Embryonic facial prominence (tissue), 1 donor: Measurements from ENCODE around the gene ELL.

Experiments used
- DNase-seq: peaks from one replicate; pipeline ENCODE4 v3.0.0-alpha.2; 2016; ENCODE audit errors: extremely low spot score

ELL gene

GRCh38 chr19:18433735-18434398, 88.0 kb downstream of the ELL start:
- DNase-seq: no peak

GRCh38 chr19:18433015-18433691, 88.7 kb downstream of the ELL start:
- DNase-seq: no peak

- no peak for DNase-seq
Observed at GRCh38 chr19:18432275-18433014, 89.4 kb downstream of the ELL start.

DNA sequence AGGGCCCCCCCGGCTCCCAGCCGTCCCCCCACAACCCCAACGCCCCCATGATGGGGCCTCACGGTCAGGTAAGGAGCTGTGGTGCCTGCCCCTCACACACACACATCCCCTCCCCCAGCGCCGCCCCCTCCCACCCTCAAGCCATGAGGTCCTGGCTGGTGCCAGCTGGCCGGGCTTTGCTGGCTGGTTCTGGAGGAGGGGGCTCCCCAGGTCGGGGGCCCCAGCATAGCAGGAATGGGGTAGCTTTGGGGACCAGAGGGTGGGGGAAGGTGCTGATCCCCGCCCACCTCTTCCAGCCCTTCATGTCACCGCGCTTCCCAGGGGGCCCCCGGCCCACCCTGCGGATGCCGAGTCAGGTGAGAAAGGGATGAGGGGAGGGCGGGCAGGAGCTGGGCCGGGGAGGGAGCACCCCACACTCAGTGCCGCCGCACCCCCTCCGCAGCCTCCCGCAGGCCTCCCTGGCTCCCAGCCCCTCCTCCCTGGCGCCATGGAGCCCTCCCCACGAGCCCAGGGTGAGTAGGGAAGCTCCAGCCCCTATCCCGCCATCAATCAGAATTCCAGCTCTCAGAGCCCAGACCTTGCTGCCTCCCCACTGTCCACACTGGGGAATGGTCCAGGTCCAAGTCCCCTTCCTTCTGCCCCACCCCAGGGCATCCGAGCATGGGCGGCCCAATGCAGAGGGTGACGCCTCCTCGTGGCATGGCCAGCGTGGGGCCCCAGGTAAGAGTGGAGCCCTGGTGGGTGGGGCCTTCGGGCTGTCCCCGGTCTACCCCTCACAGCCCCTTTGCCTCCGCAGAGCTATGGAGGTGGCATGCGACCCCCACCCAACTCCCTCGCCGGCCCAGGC, 90.3 kb downstream of the ELL start:
- DNase-seq: no peak

GRCh38 chr19:18430417-18431144, 91.3 kb downstream of the ELL start:
- DNase-seq: no peak

- no peak for DNase-seq
Observed at GRCh38 chr19:18429717-18430416, 92.0 kb downstream of the ELL start.

- DNase-seq: no peak
Observed at GRCh38 chr19:18428787-18429674, 92.8 kb downstream of the ELL start.

DNA sequence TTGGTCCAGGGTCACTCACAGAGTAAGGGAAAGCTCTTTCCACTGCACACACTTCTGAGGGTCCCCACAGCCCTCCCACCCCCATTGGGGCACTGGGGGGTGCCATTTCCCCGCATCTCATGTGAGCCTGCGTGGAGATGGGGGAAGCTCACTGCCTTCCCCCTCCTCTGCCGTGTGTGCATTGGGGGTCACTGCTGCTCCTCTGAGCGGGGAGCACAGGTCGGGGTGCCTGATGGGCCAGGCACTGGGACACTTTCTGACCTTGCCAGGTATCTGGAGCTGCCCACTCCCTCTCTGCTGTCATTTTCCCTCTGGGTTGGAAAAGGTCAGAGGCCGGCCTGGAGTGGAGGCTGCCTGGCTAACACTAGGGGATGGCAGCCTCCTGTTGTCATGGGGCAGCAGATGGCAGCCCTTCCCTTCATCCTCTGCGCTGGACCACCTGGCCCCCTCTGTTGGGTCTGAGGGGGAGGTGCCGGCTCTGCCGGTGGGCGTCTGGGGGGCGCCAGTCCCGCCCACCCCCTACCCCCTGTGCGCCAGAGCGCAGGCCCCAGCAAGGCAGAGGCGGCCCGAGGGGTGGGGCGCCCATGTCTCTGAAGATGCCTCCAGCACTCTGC, 93.6 kb downstream of the ELL start:
- DNase-seq: no peak

DNA sequence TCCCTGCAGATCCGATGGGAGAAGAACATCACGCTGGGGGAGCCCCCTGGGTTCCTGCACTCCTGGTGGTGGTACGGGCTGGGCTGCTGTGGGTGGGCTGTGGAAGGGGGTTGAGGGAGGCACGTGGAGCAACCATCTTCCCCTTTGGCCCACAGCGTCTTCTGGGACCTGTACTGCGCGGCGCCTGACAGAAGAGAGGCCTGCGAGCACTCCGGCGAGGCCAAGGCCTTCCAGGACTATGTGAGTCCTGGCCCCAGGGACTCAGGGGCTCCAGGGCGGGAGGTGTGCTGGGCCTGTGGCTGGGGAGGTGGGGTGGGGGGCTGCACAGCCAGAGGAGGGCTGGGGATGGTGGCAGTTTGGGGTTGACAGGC, 94.1 kb downstream of the ELL start:
- no peak for DNase-seq

- DNase-seq: no peak
Observed at GRCh38 chr19:18427080-18427742, 94.7 kb downstream of the ELL start.

DNA sequence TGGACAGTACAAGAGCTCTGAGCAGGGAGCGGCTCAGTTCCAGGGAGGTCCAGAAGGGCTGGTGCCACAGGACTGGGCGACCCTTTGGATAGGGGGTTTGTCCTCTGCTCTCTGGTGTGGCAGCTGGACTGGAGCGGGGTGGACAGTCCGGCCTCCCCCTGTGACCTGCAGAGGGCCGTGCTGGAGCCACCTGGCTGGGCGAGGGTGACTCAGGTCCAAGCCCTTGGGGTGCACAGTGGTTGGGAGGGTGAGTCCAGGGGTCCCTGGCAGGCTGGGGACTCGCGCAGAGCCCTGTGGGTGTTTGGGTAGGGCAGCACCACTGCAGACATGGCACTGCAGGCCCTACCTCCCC, 95.5 kb downstream of the ELL start:
- DNase-seq: no peak

DNA sequence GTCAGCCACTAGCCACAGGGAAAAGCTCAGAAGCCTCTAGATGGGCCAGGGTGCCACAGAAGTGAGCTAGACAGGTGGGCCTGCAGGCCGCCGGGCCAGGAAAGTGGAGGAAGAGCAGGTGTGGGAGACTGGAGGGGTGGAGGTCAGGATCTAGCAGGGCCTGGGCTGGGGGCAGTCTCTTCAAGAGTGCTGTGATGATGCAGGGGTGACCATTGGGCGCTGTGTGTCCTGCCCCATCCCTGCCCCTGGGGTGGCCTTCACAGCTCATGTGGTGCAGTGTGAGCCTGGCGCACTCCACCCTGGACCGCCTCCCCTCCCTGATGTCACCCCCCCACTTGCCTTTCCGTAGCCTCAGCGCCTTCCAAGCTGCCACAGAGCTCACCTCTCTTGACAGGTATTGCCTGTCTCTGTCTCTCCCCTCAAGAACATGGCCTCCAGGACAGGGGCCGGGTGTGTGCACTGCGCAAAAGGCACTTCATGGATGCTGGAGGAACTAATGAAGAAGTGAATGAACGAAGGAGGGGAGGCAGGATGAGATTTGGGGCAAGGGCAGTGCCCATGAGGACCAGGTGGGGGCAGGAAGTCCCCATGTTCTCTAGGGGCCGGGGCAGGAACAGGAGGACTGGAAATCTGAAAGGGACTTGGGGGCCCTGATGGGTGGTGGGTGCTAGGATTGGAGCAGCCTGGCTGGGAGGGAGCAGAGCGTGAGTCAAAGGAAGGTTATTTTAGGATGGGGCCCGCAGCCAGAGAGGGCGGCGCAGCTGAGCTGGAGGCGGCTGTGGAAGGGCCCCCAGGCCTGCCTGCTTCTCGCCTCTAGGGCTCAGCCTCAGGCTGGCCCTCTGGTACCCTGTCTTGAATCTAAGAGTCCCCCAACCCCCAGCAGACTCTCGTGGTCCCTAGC, 96.1 kb downstream of the ELL start:
- DNase-seq: no peak

- no peak for DNase-seq
Observed at GRCh38 chr19:18424890-18425514, 96.9 kb downstream of the ELL start.

DNA sequence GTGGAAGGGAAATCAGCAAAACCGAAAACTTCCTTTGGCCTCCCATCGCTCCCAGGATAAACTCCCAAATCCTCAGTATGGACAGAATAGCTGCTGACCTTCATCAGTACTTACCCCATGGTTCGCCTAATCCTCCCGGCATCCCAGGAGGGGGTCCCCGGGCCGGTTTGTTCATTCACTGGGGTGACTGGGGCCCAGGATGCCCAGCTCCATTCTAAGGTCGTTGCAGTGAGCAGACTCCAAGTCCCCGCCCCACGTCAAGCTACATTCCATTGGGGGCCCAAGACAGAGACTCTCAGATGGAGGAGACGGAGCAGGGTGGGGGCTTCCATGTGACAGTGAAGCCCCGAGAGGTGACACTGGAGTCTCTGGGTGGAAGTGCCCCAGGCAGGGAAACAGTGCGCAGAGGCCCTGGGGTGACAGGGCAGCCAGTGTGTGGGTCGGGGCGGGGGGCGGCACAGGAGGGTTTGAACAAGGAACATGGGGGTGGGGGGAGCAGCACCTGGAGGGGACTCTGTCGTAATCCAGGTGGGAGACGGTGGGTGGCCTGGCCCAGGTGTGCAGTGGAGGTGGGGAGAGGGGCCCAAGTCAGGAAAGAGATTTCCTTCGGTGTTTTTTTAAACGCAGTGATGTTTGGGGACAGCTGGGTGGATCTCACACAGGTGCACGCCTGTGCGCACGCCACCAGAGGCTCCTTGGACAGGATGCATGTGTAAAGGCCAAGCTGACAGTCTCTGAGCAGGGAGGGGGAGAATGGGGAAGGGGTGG, 97.6 kb downstream of the ELL start:
- no peak for DNase-seq

DNA sequence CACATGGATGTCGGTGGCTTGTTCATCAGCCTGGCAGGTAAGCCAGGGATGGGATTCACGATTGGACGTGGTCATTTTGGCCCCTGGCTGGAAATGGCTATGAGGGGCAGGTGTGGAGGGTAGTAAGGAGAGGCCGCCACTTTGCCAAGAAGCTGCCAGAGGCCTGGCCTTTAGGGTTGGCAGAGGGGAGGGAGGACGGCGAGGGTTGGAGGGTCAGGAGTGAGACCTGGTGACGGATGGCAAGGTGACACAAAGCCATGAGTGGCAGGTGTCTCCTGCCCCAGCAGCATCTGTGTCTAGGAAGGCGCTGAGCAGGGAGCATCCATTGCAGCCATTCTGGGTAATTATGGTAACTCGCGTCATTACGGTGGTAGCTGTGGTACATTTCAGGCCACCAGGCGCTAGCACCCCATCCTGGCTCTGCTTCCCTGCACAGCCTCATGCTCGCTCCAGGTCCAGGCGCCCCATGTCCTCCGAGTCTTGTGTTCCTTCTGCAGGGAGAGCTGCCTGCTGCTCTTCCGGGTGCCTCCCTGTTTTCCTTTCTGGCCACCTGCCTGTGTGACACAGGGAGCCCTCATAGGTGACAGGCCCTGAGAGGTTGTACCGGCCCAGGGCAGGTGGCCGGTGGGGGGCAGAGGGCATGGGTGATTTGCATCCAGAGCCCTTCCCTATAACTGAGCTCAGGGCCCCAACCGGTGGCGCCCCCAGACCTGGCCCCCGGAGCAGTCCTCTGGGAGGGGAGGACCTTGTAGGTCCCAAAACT, 98.4 kb downstream of the ELL start:
- DNase-seq: no peak
